ENCODE measurements around the gene KSR1.

DNA sequence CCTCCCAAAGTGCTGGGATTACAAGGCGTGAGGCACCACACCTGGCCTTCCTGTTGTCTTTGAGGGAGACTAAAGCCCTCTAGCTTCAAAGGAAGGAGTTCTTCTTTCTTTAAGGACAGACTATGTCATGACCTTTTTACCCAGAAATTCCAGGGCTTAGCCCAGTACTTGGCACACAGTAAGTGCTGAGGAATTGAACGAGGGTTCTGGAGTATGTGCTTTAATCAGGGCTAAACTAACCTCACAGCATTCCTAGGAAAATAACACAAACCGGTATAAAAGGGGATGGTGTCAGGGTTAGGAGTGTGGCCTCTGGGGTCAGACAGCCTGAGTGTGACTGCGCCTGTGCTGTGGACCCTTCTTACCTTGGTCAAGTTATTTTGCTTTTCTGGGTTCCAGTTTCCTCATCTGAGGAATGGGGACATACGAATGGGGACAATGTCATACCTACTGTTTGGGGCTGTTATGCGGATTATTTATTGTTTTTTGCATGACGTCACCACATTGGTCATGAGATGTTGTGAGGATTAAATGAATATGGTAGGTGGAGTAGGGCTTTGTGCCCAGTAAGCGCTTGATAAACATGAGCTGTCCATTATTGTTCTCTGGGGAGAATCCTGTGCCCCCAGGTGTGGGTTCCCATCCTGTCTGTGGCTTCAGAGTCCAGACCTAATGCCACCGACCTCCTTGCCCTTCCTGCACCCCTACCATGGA lies 21.9 kb downstream of the KSR1 start:
- TF ChIP-seq TCF7L2 (IDR thresholded peaks at IDR 0.05; ENCODE audit: low read depth, low read length) (no peak), SIN3A (IDR thresholded peaks at IDR 0.05; ENCODE audit: borderline replicate concordance, insufficient read depth, low read depth, low read length) (no peak)
- TF ChIP-seq, protein P1, sequence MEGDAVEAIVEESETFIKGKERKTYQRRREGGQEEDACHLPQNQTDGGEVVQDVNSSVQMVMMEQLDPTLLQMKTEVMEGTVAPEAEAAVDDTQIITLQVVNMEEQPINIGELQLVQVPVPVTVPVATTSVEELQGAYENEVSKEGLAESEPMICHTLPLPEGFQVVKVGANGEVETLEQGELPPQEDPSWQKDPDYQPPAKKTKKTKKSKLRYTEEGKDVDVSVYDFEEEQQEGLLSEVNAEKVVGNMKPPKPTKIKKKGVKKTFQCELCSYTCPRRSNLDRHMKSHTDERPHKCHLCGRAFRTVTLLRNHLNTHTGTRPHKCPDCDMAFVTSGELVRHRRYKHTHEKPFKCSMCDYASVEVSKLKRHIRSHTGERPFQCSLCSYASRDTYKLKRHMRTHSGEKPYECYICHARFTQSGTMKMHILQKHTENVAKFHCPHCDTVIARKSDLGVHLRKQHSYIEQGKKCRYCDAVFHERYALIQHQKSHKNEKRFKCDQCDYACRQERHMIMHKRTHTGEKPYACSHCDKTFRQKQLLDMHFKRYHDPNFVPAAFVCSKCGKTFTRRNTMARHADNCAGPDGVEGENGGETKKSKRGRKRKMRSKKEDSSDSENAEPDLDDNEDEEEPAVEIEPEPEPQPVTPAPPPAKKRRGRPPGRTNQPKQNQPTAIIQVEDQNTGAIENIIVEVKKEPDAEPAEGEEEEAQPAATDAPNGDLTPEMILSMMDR (IDR thresholded peaks at IDR 0.05): no peak

Data from Panc1 (cell line).